M059J (cell line): Measurements from ENCODE around the gene TIE1. TPM values are rescaled to one million over a fixed set of nuclear protein-coding genes. Genes with fewer than 3 reads are reported as not detected.
A peak's percentile ranks its signal among the peaks of the same experiment; 100 is the strongest.

Experiments used
- DNase-seq: peaks from one replicate; pipeline ENCODE4 v3.0.0-alpha.2; 2012; ENCODE audit warnings: low read depth
- total RNA-seq: library from RNA; depleted of rRNA; stranded (reverse); fragments of >200 nt; shearing (Covaris generic); gene quantifications from 2 replicates; pipeline ENCODE4 v1.2.3, GENCODE V29; 2014

Gene TIE1
- total RNA-seq, 1 experiment from 2014 or later, result 3.3 TPM

- DNase-seq, result no peak
These were observed 37.2 kb downstream of the TIE1 start for GRCh38 chr1:43338001-43338400.

GRCh38 chr1:43339584-43340232, 38.9 kb downstream of the TIE1 start:
- no peak for DNase-seq

- DNase-seq, result no peak
These were observed 39.8 kb downstream of the TIE1 start for GRCh38 chr1:43340559-43340958.

- DNase-seq, result no peak
These were observed 43.6 kb downstream of the TIE1 start for GRCh38 chr1:43344267-43344850.

- peak; percentile 40 for DNase-seq
These were observed 44.3 kb downstream of the TIE1 start for GRCh38 chr1:43345120-43345519.

- DNase-seq, result no peak
These were observed 45.9 kb downstream of the TIE1 start for GRCh38 chr1:43346636-43347035.

- no peak for DNase-seq
These were observed 47.6 kb downstream of the TIE1 start for GRCh38 chr1:43348343-43348808.

GRCh38 chr1:43348809-43349593, 48.2 kb downstream of the TIE1 start:
- DNase-seq, result peak; percentile 91

GRCh38 chr1:43349594-43350306, 49.0 kb downstream of the TIE1 start:
- DNase-seq, result peak; percentile 94

GRCh38 chr1:43350976-43351375, 50.2 kb downstream of the TIE1 start:
- DNase-seq, result no peak

- no peak for DNase-seq
These were observed 50.9 kb downstream of the TIE1 start for GRCh38 chr1:43351421-43352350.

GRCh38 chr1:43352351-43352705, 51.5 kb downstream of the TIE1 start:
- DNase-seq, result no peak

GRCh38 chr1:43352881-43353280, 52.1 kb downstream of the TIE1 start:
- DNase-seq, result no peak

GRCh38 chr1:43354471-43354870, 53.7 kb downstream of the TIE1 start:
- DNase-seq, result no peak

GRCh38 chr1:43354936-43355335, 54.2 kb downstream of the TIE1 start:
- DNase-seq, result peak; percentile 57

- DNase-seq, result no peak
These were observed 56.5 kb downstream of the TIE1 start for GRCh38 chr1:43357251-43357650.

GRCh38 chr1:43358121-43358745, 57.5 kb downstream of the TIE1 start:
- peak; percentile 70 for DNase-seq

GRCh38 chr1:43358746-43359693, 58.2 kb downstream of the TIE1 start, which contains the start of gene CDC20:
CDC20 (plus strand) TSS chr1:43358981; CDS start chr1:43359216, 235 bp downstream.
- peak; percentile 98 for DNase-seq

- peak; percentile 71 for DNase-seq
These were observed 58.9 kb downstream of the TIE1 start for GRCh38 chr1:43359696-43360095.
